ENCODE results near the gene CLCN1. TPM values are rescaled to one million over a fixed set of nuclear protein-coding genes. Genes with fewer than 3 reads are reported as not detected.
A peak's percentile ranks its signal among the peaks of the same experiment; 100 is the strongest.

Gene CLCN1
- total RNA-seq, 3 donors from 2014 or later (not counting 1 experiment from before 2014, with no cell fraction given), result 0.16 to 0.19 TPM; not detected in 1

DNA sequence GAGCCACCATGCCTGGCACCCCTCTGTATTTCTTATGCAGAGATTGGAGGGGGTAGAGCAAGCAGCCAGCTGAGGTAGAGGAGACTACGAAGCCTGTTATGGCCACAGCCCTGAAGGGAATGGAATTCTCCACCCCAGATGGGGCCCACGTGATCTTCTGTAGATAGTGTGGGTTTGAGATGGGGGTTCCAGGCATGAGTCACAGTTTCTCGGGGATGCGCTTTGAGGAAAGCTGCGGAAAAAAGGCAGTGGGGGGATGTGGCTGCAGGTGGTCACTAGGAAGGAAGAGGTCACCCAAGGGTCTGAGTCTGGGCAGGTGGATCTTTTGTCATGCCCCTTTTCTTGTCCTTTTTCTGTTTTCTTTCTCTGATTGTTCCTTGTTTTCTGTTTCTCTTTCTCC lies 35.1 kb downstream of the CLCN1 start:
- TF ChIP-seq, protein P1, sequence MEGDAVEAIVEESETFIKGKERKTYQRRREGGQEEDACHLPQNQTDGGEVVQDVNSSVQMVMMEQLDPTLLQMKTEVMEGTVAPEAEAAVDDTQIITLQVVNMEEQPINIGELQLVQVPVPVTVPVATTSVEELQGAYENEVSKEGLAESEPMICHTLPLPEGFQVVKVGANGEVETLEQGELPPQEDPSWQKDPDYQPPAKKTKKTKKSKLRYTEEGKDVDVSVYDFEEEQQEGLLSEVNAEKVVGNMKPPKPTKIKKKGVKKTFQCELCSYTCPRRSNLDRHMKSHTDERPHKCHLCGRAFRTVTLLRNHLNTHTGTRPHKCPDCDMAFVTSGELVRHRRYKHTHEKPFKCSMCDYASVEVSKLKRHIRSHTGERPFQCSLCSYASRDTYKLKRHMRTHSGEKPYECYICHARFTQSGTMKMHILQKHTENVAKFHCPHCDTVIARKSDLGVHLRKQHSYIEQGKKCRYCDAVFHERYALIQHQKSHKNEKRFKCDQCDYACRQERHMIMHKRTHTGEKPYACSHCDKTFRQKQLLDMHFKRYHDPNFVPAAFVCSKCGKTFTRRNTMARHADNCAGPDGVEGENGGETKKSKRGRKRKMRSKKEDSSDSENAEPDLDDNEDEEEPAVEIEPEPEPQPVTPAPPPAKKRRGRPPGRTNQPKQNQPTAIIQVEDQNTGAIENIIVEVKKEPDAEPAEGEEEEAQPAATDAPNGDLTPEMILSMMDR (IDR thresholded peaks at IDR 0.05), result no peak

GRCh38 chr7:143351574-143351973 lies 35.7 kb downstream of the CLCN1 start:
- Histone ChIP-seq H3K27me3 (ENCODE audit: control insufficient read depth, insufficient read depth, low read length) (no peaks in the 10 kb centered on the region), H3K9me3 (ENCODE audit: control insufficient read depth, insufficient read depth, low read length) (no peaks in the 10 kb centered on the region), H3K4me3 (ENCODE audit: low read length) (no peak overlapping the region), H3K4me1 (ENCODE audit: control insufficient read depth, insufficient read depth, low read length) (no peaks in the 10 kb centered on the region), H3K27ac (ENCODE audit: low read length) (no peak overlapping the region), H3K36me3 (ENCODE audit: control insufficient read depth, insufficient read depth, low read length) (no peaks in the 10 kb centered on the region)
- TF ChIP-seq, protein P1 (IDR thresholded peaks at IDR 0.05), result no peak
- no peak for DNase-seq
- Mint-ChIP-seq H3K4me3 (no peak overlapping the region), H3K27me3 (ENCODE audit: low read depth in 2 of 2) (peaks cover 0 to 13% of the 10 kb centered on the region in 2 donors), H3K9me3 (no peaks in the 10 kb centered on the region), H3K27ac (peak overlapping the region in 1 of 2 donors; percentile 64), H3K4me1 (peaks cover 0 to 5% of the 10 kb centered on the region in 2 donors), H3K36me3 (no peaks in the 10 kb centered on the region)
- 92% methylated on average over 8 of the region's 9 CpGs for WGBS (ENCODE audit: insufficient coverage)
- no peak for ATAC-seq
- intact Hi-C loops (cut with micrococcal nuclease), result no loop called here

More for the DNA sequence above, 35.1 kb downstream of the CLCN1 start:
- DNase-seq, result no peak
- H3K27me3 Mint-ChIP-seq (ENCODE audit: low read depth in 2 of 2), result peaks cover 0 to 13% of the 10 kb centered on the region in 2 donors
- H3K9me3 ChIP-seq (ENCODE audit: control insufficient read depth, insufficient read depth, low read length), result no peaks in the 10 kb centered on the region
- H3K27ac Mint-ChIP-seq, result peak overlapping the region in 1 of 2 donors; percentile 64
- H3K4me1 Mint-ChIP-seq, result peaks cover 0 to 5% of the 10 kb centered on the region in 2 donors
- no peak overlapping the region for H3K27ac ChIP-seq (ENCODE audit: low read length)
- no peaks in the 10 kb centered on the region for H3K36me3 ChIP-seq (ENCODE audit: control insufficient read depth, insufficient read depth, low read length)
- ATAC-seq, result no peak
- peaks cover under 1% of the 10 kb centered on the region for H3K27me3 ChIP-seq (ENCODE audit: control insufficient read depth, insufficient read depth, low read length)
- 85% methylated on average over 5 of the region's 5 CpGs for whole genome bisulfite sequencing (ENCODE audit: insufficient coverage)
- no peaks in the 10 kb centered on the region for H3K36me3 Mint-ChIP-seq
- intact Hi-C loops (cut with micrococcal nuclease), result no loop called here
- H3K4me3 Mint-ChIP-seq, result no peak overlapping the region
- H3K4me3 ChIP-seq (ENCODE audit: low read length), result no peak overlapping the region
- no peaks in the 10 kb centered on the region for H3K9me3 Mint-ChIP-seq
- peaks cover under 1% of the 10 kb centered on the region for H3K4me1 ChIP-seq (ENCODE audit: control insufficient read depth, insufficient read depth, low read length)

- H3K27ac Mint-ChIP-seq, result no peak overlapping the region
- H3K4me3 ChIP-seq (ENCODE audit: low read length), result no peak overlapping the region
- peaks cover 0 to 9% of the 10 kb centered on the region in 2 donors for H3K4me1 Mint-ChIP-seq
- ATAC-seq (no peak), DNase-seq (no peak)
- 91% methylated on average over 11 of the region's 11 CpGs for WGBS (ENCODE audit: insufficient coverage)
- H3K9me3 ChIP-seq (ENCODE audit: control insufficient read depth, insufficient read depth, low read length), result no peaks in the 10 kb centered on the region
- no peaks in the 10 kb centered on the region for H3K36me3 ChIP-seq (ENCODE audit: control insufficient read depth, insufficient read depth, low read length)
- no peaks in the 10 kb centered on the region for H3K27me3 ChIP-seq (ENCODE audit: control insufficient read depth, insufficient read depth, low read length)
- peaks cover 0 to 9% of the 10 kb centered on the region in 2 donors for H3K27me3 Mint-ChIP-seq (ENCODE audit: low read depth in 2 of 2)
- no peaks in the 10 kb centered on the region for H3K9me3 Mint-ChIP-seq
- no peaks in the 10 kb centered on the region for H3K4me1 ChIP-seq (ENCODE audit: control insufficient read depth, insufficient read depth, low read length)
- TF ChIP-seq, protein P1 (IDR thresholded peaks at IDR 0.05), result no peak
- no peak overlapping the region for H3K27ac ChIP-seq (ENCODE audit: low read length)
- no peaks in the 10 kb centered on the region for H3K36me3 Mint-ChIP-seq
- H3K4me3 Mint-ChIP-seq, result no peak overlapping the region
- intact Hi-C loops (cut with micrococcal nuclease), result no loop called here
Observed at GRCh38 chr7:143352531-143353002, 36.7 kb downstream of the CLCN1 start.

- WGBS (ENCODE audit: insufficient coverage), result 89% methylated on average over 8 of the region's 8 CpGs
- no peaks in the 10 kb centered on the region for H3K9me3 Mint-ChIP-seq
- intact Hi-C loops (cut with micrococcal nuclease), result no loop called here
- Histone ChIP-seq H3K36me3 (ENCODE audit: control insufficient read depth, insufficient read depth, low read length) (no peaks in the 10 kb centered on the region), H3K4me3 (ENCODE audit: low read length) (no peak overlapping the region), H3K27me3 (ENCODE audit: control insufficient read depth, insufficient read depth, low read length) (no peaks in the 10 kb centered on the region), H3K27ac (ENCODE audit: low read length) (no peak overlapping the region), H3K9me3 (ENCODE audit: control insufficient read depth, insufficient read depth, low read length) (no peaks in the 10 kb centered on the region), H3K4me1 (ENCODE audit: control insufficient read depth, insufficient read depth, low read length) (no peaks in the 10 kb centered on the region)
- TF ChIP-seq, protein P1 (IDR thresholded peaks at IDR 0.05), result no peak
- ATAC-seq (no peak), DNase-seq (no peak)
- H3K27me3 Mint-ChIP-seq (ENCODE audit: low read depth in 2 of 2), result peaks cover 0 to 7% of the 10 kb centered on the region in 2 donors
- H3K27ac Mint-ChIP-seq, result no peak overlapping the region
- peaks cover 0 to 9% of the 10 kb centered on the region in 2 donors for H3K4me1 Mint-ChIP-seq
- no peak overlapping the region for H3K4me3 Mint-ChIP-seq
- H3K36me3 Mint-ChIP-seq, result no peaks in the 10 kb centered on the region
Observed at GRCh38 chr7:143354376-143354775, 38.5 kb downstream of the CLCN1 start.
